ENCODE results near the gene DHX58.
A peak's percentile ranks its signal among the peaks of the same experiment; 100 is the strongest.
"Not testable (repeated sequence)": the region's sequence is repeated elsewhere in the genome, so short reads cannot be mapped to it uniquely, and the experiment has no call there.

The DHX58 gene

GRCh38 chr17:42112552-42113176, at the start of gene DHX58:
Gene DHX58, minus strand, starts transcription at chr17:42112714. Its CDS starts 822 bp downstream, at chr17:42111892.
- H3K27ac ChIP-seq = peak within 1 kb of the TSS; percentile 73
- TF ChIP-seq ZFX (IDR thresholded peaks at IDR 0.05; ENCODE audit: borderline replicate concordance) (no peak), CTCF (IDR thresholded peaks at IDR 0.05) (no peak)

GRCh38 chr17:42160531-42160910, 48.0 kb upstream of the DHX58 start:
- TF ChIP-seq CTCF (IDR thresholded peaks at IDR 0.05) = no peak
- H3K27ac ChIP-seq = no peak overlapping the region

DNA sequence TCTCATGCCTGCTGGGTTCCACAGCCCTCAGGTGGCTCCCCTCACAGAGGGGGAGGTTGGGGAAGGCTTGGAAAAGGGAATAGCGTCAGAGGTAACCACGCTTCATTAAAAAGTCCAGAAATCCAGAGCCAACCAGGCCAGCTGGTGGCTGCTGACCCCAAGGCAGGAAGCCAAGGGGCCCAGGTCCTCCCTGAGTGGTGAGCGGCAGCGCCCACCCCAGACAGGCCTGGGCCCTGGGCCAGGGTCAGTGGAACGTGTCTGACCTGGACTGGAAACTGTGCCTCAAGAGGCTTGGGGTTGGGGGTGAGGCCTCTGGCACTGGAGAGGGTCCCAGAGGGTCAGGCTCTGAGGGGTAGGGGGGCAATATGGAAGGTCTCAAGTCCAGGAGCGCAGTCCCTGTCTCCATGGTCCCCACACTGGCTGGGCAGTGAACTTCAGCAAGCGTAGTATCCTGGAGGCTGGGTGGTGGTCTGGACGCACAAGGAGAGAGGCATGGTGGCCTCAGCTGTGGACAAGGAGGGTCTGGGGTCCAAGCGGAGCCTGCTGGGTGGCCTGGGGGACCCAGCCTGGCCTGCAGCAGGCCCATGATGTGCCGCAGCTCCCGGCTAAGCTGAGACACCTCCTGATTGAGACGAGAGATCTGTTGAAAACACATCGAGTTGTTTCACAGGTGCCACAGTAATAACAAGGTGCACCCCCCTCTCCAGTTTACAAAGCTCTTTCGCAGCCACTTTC, 47.4 kb upstream of the DHX58 start:
- no peak overlapping the region for H3K27ac ChIP-seq
- TF ChIP-seq ZFX (IDR thresholded peaks at IDR 0.05; ENCODE audit: borderline replicate concordance) = no peak
- TF ChIP-seq CTCF (IDR thresholded peaks at IDR 0.05) = no peak

- TF ChIP-seq CTCF (IDR thresholded peaks at IDR 0.05) (no peak), ZFX (IDR thresholded peaks at IDR 0.05; ENCODE audit: borderline replicate concordance) (no peak)
- peak overlapping the region; percentile 69; the same call in 1 of the 2 replicates for H3K27ac ChIP-seq
Observed at GRCh38 chr17:42155614-42156045, 43.1 kb upstream of the DHX58 start.

- H3K27ac ChIP-seq = peak overlapping the region; percentile 69
- no peak for TF ChIP-seq ZFX (IDR thresholded peaks at IDR 0.05; ENCODE audit: borderline replicate concordance)
- TF ChIP-seq CTCF (IDR thresholded peaks at IDR 0.05) = no peak
Observed at GRCh38 chr17:42153919-42154742, 41.6 kb upstream of the DHX58 start.

- TF ChIP-seq CTCF (IDR thresholded peaks at IDR 0.05) (no peak), ZFX (IDR thresholded peaks at IDR 0.05; ENCODE audit: borderline replicate concordance) (no peak)
- no peak overlapping the region for H3K27ac ChIP-seq
Observed at GRCh38 chr17:42146911-42147607, 34.5 kb upstream of the DHX58 start.

DNA sequence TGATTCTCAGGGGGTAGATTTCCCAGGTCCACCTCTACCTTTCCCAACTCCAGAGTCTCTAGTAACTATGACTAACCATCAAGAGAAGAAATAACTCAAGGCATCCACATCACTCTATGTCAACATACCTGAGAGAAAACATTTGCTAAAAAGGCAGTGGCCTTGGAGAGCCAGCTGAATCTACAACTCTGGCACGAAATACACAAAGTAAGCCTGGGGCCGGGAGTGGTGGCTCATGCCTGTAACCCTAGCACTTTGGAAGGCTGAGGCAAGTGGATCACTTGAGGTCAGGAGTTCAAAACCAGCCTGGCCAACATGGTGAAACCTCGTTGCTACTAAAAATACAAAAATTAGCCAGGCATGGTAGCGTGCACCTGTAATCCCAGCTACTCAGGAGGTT, 30.6 kb upstream of the DHX58 start:
- H3K27ac ChIP-seq = not testable (repeated sequence)

Measured in 22Rv1 (cell line).